ENCODE results near the gene EIF3L. TPM values are rescaled to one million over a fixed set of nuclear protein-coding genes. Genes with fewer than 3 reads are reported as not detected.

EIF3L gene
- total and polyA plus RNA-seq, 10 of the 15 experiments (the other 5 are each of a cell fraction or from before 2014, with no cell fraction given) = 294 to 1,037 (median 618) TPM

DNA sequence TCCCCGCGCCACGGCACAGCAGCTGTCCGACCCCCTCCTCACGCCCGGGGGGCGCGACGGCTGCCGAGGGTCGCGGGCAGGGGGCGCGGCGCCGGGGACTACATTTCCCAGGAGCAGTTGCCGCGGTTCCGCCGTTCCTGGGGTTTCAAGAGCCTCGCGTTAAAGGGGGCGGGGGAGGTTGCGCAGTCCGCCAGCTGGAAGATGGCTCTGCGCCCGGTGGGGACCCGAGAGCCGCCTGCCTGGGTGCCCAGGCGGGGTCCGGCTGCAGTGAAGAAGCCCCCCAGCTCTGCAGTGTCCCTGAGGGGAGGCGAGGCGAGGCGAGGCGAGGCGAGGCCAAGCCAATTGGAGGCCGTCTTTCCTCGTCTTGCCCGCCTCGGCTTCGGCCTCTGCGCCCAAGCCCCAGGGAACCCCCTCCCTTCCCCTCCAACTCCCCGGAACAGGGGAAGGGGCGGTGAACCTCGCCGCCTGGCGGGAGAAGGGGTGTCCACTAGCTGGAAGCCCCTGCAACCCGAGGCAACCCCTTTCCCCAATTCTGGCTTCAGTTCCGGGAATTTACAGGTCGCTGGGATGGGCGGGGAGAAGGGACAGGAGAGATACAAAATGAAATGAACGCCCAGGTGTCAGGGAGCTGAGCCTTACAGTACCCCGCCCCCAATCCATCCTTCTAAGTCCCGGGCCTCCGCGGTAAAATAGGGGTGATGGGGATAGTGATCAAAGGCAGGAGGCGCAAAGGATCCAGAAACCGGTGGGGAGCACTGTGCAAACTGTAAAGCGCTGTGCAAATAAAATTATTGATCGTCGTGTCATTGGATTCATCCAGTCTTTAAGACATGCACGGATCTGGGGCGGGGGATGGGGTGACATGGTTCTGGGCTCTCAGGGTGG is 46.7 kb upstream of the EIF3L start:
- no TSS peak for BruUV-seq (replicated peaks)
- no peak overlapping the region for H3K9ac ChIP-seq (ENCODE audit: control insufficient read depth, insufficient read depth, low read length)
- intact Hi-C loops (cut with micrococcal nuclease; ENCODE audit: unreplicated experiment) (no loop called here), in situ Hi-C loops (cut with MboI) (no loop called here)
- ChIA-PET POLR2A (no interaction called here), RAD21 (ENCODE audit: unreplicated experiment) (no interaction called here), CTCF (interaction anchor here (0.9 kb wide), 1 partner anchor 141 kb away, joined by 3 read pairs; no protein-coding TSS in a partner anchor), SMC1A (ENCODE audit: uncharacterized antibody, unreplicated experiment) (no interaction called here)
- no peak for FAIRE-seq
- no peaks in the 10 kb centered on the region for H3K36me3 ChIP-seq (ENCODE audit: control insufficient read depth in 2 of 2, insufficient read depth in 2 of 2, low read length in 1 of 2)
- no peak for TF ChIP-seq SMAD5 (IDR thresholded peaks at IDR 0.05; ENCODE audit: low read depth)
- TF ChIP-seq POU2F2 (IDR thresholded peaks at IDR 0.05; ENCODE audit: borderline replicate concordance, low read depth, low read length) = no peak
- peak; percentile 91 for TF ChIP-seq CHD2 (IDR thresholded peaks at IDR 0.05; ENCODE audit: borderline replicate concordance, low read depth, low read length)
- peak; percentile 69 for TF ChIP-seq SUZ12 (IDR thresholded peaks at IDR 0.05; ENCODE audit: unreplicated experiment)
- no peak for TF ChIP-seq ZNF24 (IDR thresholded peaks at IDR 0.05)
- peak; percentile 62 for TF ChIP-seq SIX5 (IDR thresholded peaks at IDR 0.05; ENCODE audit: low read depth, low read length, severe bottlenecking)
- TF ChIP-seq CBX5 (IDR thresholded peaks at IDR 0.05; ENCODE audit: low read depth) = no peak
- TF ChIP-seq, protein P1, sequence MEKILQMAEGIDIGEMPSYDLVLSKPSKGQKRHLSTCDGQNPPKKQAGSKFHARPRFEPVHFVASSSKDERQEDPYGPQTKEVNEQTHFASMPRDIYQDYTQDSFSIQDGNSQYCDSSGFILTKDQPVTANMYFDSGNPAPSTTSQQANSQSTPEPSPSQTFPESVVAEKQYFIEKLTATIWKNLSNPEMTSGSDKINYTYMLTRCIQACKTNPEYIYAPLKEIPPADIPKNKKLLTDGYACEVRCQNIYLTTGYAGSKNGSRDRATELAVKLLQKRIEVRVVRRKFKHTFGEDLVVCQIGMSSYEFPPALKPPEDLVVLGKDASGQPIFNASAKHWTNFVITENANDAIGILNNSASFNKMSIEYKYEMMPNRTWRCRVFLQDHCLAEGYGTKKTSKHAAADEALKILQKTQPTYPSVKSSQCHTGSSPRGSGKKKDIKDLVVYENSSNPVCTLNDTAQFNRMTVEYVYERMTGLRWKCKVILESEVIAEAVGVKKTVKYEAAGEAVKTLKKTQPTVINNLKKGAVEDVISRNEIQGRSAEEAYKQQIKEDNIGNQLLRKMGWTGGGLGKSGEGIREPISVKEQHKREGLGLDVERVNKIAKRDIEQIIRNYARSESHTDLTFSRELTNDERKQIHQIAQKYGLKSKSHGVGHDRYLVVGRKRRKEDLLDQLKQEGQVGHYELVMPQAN (conservative IDR thresholded peaks at IDR 0.05) = 0 out of 2 replicates have a peak, but pooled peaks have one; percentile 18
- peak; percentile 38; the same call in 1 of the 2 replicates for TF ChIP-seq GABPA (IDR thresholded peaks at IDR 0.05; ENCODE audit: low read depth)
- TF ChIP-seq IKZF1 (conservative IDR thresholded peaks at IDR 0.05) = peak; percentile 52
- TF ChIP-seq SIN3A (IDR thresholded peaks at IDR 0.05; ENCODE audit: low read depth, low read length) = 0 out of 2 replicates have a peak, but pooled peaks have one; percentile 24
- TF ChIP-seq, protein P2, sequence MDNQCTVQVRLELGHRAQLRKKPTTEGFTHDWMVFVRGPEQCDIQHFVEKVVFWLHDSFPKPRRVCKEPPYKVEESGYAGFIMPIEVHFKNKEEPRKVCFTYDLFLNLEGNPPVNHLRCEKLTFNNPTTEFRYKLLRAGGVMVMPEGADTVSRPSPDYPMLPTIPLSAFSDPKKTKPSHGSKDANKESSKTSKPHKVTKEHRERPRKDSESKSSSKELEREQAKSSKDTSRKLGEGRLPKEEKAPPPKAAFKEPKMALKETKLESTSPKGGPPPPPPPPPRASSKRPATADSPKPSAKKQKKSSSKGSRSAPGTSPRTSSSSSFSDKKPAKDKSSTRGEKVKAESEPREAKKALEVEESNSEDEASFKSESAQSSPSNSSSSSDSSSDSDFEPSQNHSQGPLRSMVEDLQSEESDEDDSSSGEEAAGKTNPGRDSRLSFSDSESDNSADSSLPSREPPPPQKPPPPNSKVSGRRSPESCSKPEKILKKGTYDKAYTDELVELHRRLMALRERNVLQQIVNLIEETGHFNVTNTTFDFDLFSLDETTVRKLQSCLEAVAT (IDR thresholded peaks at IDR 0.05) = no peak
- no peak for TF ChIP-seq POLR2AphosphoS2 (IDR thresholded peaks at IDR 0.05; ENCODE audit: low read depth, low read length)
- TF ChIP-seq SRF (IDR thresholded peaks at IDR 0.05; ENCODE audit: low read depth in 2 of 2, low read length in 2 of 2) = no peak
- 0 out of 2 replicates have a peak, but pooled peaks have one; percentile 37 for TF ChIP-seq LARP7 (IDR thresholded peaks at IDR 0.05)
- TF ChIP-seq KLF5 (IDR thresholded peaks at IDR 0.05; ENCODE audit: partially characterized antibody) = no peak
- peak; percentile 68 for TF ChIP-seq HCFC1 (IDR thresholded peaks at IDR 0.05; ENCODE audit: low read length)
- no peak for TF ChIP-seq RBBP5 (conservative IDR thresholded peaks at IDR 0.05)
- TF ChIP-seq, protein P3, sequence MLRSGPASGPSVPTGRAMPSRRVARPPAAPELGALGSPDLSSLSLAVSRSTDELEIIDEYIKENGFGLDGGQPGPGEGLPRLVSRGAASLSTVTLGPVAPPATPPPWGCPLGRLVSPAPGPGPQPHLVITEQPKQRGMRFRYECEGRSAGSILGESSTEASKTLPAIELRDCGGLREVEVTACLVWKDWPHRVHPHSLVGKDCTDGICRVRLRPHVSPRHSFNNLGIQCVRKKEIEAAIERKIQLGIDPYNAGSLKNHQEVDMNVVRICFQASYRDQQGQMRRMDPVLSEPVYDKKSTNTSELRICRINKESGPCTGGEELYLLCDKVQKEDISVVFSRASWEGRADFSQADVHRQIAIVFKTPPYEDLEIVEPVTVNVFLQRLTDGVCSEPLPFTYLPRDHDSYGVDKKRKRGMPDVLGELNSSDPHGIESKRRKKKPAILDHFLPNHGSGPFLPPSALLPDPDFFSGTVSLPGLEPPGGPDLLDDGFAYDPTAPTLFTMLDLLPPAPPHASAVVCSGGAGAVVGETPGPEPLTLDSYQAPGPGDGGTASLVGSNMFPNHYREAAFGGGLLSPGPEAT (IDR thresholded peaks at IDR 0.05; ENCODE audit: low read depth) = no peak
- no peak for TF ChIP-seq NR2C1 (IDR thresholded peaks at IDR 0.05)
- no peaks in the 10 kb centered on the region for H3K79me2 ChIP-seq (ENCODE audit: control insufficient read depth, insufficient read depth, low read length)
- DNase-seq (ENCODE audit: low read depth, low spot score) = no peak
- peak overlapping the region; percentile 92 for H3K4me2 ChIP-seq (ENCODE audit: control insufficient read depth, insufficient read depth)
- H3K27me3 ChIP-seq (replicated peaks in 1 of 2; ENCODE audit: control insufficient read depth in 2 of 2, insufficient read depth in 2 of 2, low read length in 1 of 2) = peaks cover 12 to 34% of the 10 kb centered on the region in 2 experiments
- no peaks in the 10 kb centered on the region for H4K20me1 ChIP-seq (ENCODE audit: control insufficient read depth, insufficient read depth)
- H3K4me3 ChIP-seq = peak overlapping the region; percentile 58; the same call in 1 of the 2 replicates
- ATAC-seq = peak; percentile 54
- no peaks in the 10 kb centered on the region; the same call in 2 of the 3 replicates for H3K9me3 ChIP-seq (replicated peaks; ENCODE audit: control insufficient read depth, insufficient read depth, low read length)
- 8% methylated on average over 50 of the region's 63 CpGs for WGBS (ENCODE audit: insufficient coverage, insufficient replicate concordance, low lambda C conversion rate, missing lambda C conversion rate)
- H2AFZ ChIP-seq (ENCODE audit: control insufficient read depth, low read depth, low read length) = peak overlapping the region; percentile 75
- peaks cover 8% of the 10 kb centered on the region for H3K4me1 ChIP-seq (ENCODE audit: control insufficient read depth, insufficient read depth, low read length)
- H3K27ac ChIP-seq (ENCODE audit: control insufficient read depth, insufficient read depth) = no peak overlapping the region
